Measurements from ENCODE around the gene SPEG. TPM values are rescaled to one million over a fixed set of nuclear protein-coding genes. Genes with fewer than 3 reads are reported as not detected.

SPEG gene
- total RNA-seq, 1 experiment from 2014 or later, result 55.3 TPM

GRCh38 chr2:219418155-219419011 is 16.3 kb upstream of the SPEG start, which contains the start of gene DES (continued):
- TF ChIP-seq RELA (CRISPR knock-in tag; IDR thresholded peaks at IDR 0.05; ENCODE audit: borderline replicate concordance) (no peak), HMGA2 (CRISPR knock-in tag; IDR thresholded peaks at IDR 0.05) (no peak), ZBTB21 (CRISPR knock-in tag; IDR thresholded peaks at IDR 0.05; ENCODE audit: borderline replicate concordance) (no peak), FOXK1 (CRISPR knock-in tag; IDR thresholded peaks at IDR 0.05) (peak; percentile 60; the same call in 1 of the 2 replicates)
- TF ChIP-seq, protein P1, sequence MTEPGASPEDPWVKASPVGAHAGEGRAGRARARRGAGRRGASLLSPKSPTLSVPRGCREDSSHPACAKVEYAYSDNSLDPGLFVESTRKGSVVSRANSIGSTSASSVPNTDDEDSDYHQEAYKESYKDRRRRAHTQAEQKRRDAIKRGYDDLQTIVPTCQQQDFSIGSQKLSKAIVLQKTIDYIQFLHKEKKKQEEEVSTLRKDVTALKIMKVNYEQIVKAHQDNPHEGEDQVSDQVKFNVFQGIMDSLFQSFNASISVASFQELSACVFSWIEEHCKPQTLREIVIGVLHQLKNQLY (CRISPR knock-in tag; IDR thresholded peaks at IDR 0.05), result 0 out of 2 replicates have a peak, but pooled peaks have one; percentile 56
- TF ChIP-seq, protein P2, sequence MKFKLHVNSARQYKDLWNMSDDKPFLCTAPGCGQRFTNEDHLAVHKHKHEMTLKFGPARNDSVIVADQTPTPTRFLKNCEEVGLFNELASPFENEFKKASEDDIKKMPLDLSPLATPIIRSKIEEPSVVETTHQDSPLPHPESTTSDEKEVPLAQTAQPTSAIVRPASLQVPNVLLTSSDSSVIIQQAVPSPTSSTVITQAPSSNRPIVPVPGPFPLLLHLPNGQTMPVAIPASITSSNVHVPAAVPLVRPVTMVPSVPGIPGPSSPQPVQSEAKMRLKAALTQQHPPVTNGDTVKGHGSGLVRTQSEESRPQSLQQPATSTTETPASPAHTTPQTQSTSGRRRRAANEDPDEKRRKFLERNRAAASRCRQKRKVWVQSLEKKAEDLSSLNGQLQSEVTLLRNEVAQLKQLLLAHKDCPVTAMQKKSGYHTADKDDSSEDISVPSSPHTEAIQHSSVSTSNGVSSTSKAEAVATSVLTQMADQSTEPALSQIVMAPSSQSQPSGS (CRISPR knock-in tag; IDR thresholded peaks at IDR 0.05; ENCODE audit: borderline replicate concordance, low read depth), result no peak
- TF ChIP-seq, protein P3, sequence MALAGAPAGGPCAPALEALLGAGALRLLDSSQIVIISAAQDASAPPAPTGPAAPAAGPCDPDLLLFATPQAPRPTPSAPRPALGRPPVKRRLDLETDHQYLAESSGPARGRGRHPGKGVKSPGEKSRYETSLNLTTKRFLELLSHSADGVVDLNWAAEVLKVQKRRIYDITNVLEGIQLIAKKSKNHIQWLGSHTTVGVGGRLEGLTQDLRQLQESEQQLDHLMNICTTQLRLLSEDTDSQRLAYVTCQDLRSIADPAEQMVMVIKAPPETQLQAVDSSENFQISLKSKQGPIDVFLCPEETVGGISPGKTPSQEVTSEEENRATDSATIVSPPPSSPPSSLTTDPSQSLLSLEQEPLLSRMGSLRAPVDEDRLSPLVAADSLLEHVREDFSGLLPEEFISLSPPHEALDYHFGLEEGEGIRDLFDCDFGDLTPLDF (CRISPR knock-in tag; IDR thresholded peaks at IDR 0.05), result peak; percentile 49; the same call in 1 of the 2 replicates
- TF ChIP-seq, protein P4, sequence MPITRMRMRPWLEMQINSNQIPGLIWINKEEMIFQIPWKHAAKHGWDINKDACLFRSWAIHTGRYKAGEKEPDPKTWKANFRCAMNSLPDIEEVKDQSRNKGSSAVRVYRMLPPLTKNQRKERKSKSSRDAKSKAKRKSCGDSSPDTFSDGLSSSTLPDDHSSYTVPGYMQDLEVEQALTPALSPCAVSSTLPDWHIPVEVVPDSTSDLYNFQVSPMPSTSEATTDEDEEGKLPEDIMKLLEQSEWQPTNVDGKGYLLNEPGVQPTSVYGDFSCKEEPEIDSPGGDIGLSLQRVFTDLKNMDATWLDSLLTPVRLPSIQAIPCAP (CRISPR knock-in tag; IDR thresholded peaks at IDR 0.05), result 0 out of 2 replicates have a peak, but pooled peaks have one; percentile 4

GRCh38 chr2:219419012-219419324 is 15.7 kb upstream of the SPEG start:
- 0 out of 2 replicates have a peak, but pooled peaks have one; percentile 33 for TF ChIP-seq ZNF281 (CRISPR knock-in tag; IDR thresholded peaks at IDR 0.05)
- TF ChIP-seq, protein P2 (CRISPR knock-in tag; IDR thresholded peaks at IDR 0.05; ENCODE audit: borderline replicate concordance, low read depth), result no peak
- TF ChIP-seq, protein P4 (CRISPR knock-in tag; IDR thresholded peaks at IDR 0.05), result peak; percentile 46; the same call in 1 of the 2 replicates
- Mint-ChIP-seq H3K4me3 (no peak overlapping the region), H3K27ac (no peak overlapping the region)

More at GRCh38 chr2:219419012-219419324, 15.7 kb upstream of the SPEG start:
- Mint-ChIP-seq H3K36me3 (no peaks in the 10 kb centered on the region), H3K9me3 (no peaks in the 10 kb centered on the region), H3K4me1 (peaks cover 28% of the 10 kb centered on the region), H3K27me3 (ENCODE audit: low read depth) (peaks cover 36% of the 10 kb centered on the region)
- ATAC-seq, result no peak
- DNase-seq (ENCODE audit: low spot score), result no peak
- POLR2A ChIA-PET, result interaction anchor here (0.7 kb wide), 1 partner anchor 139 kb away, joined by 3 read pairs; no protein-coding TSS in a partner anchor
- CTCF ChIA-PET, result interaction anchor here (0.5 to 5.6 kb wide), 23 partner anchors 10 to 1159 kb away, joined by 3 to 77 read pairs (median 4); partner anchors contain the start of genes DNPEP and SPEG
